GM12874 (cell line): ENCODE measurements around the gene DNAL1.

ENCODE experiments used
- CTCF ChIP-seq: IDR thresholded peaks from 2 replicates; pipeline ENCODE4 v1.5.1; 2011; ENCODE audit warnings: low read depth, mild to moderate bottlenecking, control low read depth, low read length, moderate library complexity; ENCODE audit not compliant: insufficient read depth

Gene DNAL1

GRCh38 chr14:73666583-73666982, 21.8 kb downstream of the DNAL1 start:
- TF ChIP-seq CTCF, result no peak

GRCh38 chr14:73667854-73668253, 23.1 kb downstream of the DNAL1 start:
- TF ChIP-seq CTCF, result no peak

- TF ChIP-seq CTCF, result no peak
These were observed 30.2 kb downstream of the DNAL1 start for GRCh38 chr14:73674986-73675385.

GRCh38 chr14:73678698-73679097, 33.9 kb downstream of the DNAL1 start:
- no peak for TF ChIP-seq CTCF

- TF ChIP-seq CTCF, result no peak
These were observed 36.0 kb downstream of the DNAL1 start for GRCh38 chr14:73680821-73681220.

- no peak for TF ChIP-seq CTCF
These were observed 39.8 kb downstream of the DNAL1 start for GRCh38 chr14:73684627-73685026.

- no peak for TF ChIP-seq CTCF
These were observed 40.5 kb downstream of the DNAL1 start for GRCh38 chr14:73685328-73685727.

- no peak for TF ChIP-seq CTCF
These were observed 42.1 kb downstream of the DNAL1 start for GRCh38 chr14:73686901-73687300.
